HG03139 (cell line): ENCODE results near the gene SCAF1.

Experiments
- ATAC-seq: cut with Tn5 transposase; IDR thresholded peaks from one replicate; pipeline ENCODE4 v1.9.1; 2021; ENCODE audit not compliant: unreplicated experiment

The SCAF1 gene, protein sequence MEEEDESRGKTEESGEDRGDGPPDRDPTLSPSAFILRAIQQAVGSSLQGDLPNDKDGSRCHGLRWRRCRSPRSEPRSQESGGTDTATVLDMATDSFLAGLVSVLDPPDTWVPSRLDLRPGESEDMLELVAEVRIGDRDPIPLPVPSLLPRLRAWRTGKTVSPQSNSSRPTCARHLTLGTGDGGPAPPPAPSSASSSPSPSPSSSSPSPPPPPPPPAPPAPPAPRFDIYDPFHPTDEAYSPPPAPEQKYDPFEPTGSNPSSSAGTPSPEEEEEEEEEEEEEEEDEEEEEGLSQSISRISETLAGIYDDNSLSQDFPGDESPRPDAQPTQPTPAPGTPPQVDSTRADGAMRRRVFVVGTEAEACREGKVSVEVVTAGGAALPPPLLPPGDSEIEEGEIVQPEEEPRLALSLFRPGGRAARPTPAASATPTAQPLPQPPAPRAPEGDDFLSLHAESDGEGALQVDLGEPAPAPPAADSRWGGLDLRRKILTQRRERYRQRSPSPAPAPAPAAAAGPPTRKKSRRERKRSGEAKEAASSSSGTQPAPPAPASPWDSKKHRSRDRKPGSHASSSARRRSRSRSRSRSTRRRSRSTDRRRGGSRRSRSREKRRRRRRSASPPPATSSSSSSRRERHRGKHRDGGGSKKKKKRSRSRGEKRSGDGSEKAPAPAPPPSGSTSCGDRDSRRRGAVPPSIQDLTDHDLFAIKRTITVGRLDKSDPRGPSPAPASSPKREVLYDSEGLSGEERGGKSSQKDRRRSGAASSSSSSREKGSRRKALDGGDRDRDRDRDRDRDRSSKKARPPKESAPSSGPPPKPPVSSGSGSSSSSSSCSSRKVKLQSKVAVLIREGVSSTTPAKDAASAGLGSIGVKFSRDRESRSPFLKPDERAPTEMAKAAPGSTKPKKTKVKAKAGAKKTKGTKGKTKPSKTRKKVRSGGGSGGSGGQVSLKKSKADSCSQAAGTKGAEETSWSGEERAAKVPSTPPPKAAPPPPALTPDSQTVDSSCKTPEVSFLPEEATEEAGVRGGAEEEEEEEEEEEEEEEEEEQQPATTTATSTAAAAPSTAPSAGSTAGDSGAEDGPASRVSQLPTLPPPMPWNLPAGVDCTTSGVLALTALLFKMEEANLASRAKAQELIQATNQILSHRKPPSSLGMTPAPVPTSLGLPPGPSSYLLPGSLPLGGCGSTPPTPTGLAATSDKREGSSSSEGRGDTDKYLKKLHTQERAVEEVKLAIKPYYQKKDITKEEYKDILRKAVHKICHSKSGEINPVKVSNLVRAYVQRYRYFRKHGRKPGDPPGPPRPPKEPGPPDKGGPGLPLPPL

DNA sequence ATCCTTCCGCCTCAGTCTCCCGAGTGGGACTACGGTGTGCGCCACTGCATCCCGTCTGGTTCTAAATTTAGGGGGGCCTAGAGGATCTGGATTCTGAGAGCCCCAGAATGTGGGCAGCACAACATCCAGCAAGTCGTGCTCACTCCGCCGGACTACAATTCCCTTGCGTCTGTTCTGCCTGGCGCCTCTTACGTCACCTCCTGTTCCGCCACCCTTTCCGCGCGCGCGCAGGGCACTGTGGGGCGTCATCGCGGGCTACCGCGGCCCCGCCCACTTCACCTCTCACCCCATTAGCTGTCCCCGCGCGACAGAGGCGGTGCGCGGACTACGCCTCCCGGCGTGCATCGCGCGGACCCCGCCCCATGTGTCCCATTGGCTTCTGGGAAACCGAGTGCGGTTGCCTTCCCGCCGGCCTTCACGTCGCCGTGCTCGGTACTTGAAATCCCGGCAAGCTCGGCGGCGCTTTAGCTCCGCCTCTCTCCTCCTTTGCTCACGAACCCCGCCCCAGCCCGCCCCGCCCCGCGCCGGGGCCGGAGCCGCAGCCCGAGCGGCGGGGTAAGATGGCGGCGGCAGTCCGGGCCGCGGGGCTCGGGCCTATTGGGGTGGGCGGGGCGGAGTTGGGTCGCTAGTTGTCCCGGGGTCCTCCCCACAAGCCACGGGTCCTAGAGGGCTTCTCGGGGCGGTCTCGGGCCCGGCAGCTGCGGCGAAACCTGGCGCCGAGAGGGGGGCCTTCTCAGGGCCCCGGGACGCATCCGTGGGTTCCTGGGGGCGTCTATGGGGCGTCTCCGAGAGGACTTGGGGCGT, at the start of gene SCAF1:
TSS of gene SCAF1 (plus strand) at position 522 of the 804 bp plus-strand sequence. CDS start 2,818 bp downstream, outside the sequence.
- ATAC-seq = peak; percentile 48

DNA sequence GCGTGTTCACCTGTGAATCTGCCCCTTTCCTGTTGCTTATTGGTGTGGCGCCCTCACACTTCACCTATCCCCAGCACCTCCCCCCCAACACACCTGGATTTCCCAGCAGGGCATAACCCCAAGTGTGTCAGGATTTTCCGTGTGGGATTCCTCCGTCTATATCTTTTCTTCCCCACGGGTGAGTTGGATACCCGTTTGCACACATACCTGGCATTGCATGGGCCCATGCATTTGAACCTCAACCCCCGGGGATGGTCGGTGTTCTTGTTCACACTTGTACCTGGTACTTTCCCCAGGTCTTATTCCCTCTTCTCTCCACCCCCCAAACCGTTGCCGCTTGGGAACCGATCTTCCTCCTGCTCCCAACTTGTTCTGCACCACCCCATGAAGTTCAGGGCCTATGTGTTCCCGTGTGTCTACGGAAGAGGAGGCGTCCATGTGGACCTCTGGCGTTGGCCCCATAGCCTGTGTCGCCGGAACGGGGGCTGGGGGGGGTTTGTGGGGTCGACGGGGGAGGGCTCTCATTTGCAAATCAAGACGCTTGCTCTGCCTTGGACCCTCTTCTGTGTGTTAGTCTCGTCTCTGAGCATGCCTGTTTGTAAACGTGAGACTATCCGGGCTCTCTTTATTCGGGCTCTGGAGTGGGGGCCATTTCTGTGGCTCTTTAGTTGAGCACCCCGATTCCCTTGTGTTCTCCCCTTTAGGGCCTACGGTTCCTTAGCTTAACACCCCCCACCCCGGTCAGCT, 49.4 kb upstream of the SCAF1 start:
- ATAC-seq = no peak

DNA sequence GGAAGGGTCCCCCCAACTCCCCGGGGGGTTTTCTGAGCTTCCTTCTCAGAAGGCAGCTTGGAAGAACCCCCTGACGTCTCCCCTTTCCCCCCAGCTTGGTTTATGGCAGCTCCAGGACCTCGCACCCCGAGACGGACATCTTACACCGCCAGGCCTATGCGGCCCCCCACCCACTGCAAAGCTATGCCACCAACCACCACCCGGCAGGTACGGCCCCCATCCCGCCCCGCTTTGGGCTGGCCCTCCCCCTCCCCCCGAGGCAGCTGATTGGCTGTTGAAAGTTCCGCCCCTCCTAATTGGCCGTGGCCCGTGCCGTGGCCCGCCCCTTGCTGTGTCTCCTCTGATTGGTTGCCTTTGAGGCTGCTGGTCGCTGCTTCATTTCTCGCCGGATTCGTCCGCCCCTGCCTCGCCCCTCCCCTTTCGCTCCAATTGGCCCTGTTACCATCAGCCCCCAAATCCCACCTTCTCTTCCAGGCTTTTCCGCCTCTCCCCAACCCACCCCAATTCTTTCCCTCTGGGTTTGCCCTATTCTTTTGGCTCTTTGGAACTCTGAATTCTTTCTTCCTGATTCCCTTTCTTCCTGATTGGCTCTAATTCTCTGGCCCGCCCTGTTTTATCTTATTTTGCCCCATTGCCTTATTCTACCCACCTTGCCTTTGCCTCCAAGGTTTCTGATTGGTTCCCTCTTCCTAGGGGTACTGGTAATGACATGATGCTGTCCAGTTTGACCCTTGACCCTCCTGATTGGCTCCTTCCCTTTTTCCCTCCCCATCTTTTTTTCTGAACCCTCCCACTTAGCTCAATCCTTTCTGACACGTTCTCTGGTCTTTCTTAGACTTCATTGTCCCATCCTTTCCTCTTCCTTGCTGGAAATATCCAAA, 48.5 kb upstream of the SCAF1 start:
- peak; percentile 48 for ATAC-seq

DNA sequence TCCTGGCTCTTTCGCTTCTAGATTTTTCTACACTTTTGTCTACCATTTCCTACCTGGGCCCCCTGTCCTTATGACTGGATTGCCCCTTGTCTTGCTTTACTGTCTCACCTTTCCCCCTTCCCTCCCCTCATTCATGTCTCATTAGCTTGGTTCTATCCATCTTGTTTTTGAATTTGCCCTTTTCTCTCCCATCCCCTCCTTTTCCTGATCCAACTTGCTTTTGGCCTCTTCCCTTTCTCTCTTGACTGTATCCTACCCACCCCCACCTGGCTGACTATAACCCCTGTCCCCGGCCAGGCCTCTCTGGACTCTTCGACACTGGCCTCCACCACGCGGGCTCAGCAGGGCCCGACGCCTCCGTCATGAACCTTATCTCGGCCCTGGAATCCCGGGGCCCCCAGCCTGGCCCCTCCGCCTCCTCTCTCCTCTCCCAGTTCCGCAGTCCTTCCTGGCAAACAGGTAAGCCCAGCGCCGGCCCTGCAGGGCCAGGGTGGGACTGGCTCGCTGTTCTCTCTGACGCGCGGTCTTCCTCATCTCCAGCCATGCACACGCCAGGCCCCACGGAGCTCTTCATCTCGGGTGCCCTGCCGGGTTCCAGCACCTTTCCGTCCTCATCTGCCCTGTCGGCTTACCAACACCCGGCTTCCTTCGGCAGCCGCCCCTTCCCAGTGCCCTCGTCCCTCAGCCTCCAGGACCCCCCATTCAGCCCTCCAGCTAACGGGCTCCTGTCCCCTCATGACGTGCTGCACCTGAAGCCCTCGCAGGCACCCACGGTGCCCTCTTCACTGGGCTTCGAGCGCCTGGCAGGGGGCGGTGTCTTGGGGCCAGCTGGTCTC, 47.6 kb upstream of the SCAF1 start:
- ATAC-seq = no peak

DNA sequence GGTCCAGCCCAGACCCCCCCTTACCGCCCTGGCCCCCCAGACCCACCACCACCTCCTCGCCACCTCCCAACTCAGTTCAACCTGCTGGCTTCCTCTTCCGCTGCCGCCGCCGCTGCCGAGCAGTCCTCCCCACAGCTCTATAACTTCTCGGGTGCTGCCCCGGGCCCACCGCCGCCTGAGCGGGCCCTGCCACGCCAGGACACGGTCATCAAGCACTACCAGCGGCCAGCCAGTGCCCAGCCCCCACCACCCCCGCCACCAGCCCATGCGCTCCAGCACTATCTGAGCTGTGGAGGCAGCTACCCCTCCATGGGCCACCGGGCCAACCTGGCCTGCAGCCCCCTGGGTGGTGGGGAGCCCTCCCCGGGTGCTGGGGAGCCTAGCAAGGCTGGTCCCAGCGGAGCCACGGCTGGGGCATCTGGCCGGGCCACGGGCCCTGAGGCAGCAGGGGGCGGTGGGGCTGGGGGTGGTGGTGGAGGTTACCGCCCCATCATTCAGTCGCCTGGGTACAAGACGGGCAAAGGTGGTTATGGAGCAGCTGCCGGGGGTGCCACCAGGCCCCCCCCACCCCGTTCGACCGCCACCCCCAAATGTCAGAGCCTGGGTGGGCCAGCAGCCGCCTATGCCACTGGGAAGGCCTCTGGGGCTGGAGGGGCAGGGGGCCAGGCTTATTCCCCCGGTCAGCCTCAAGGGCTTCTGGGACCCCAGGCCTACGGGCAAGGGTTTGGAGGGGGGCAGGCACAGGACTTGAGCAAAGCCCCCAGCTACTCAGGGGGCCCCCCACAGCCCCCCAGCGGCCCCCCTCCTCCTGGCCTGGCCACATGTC, 46.8 kb upstream of the SCAF1 start:
- no peak for ATAC-seq

DNA sequence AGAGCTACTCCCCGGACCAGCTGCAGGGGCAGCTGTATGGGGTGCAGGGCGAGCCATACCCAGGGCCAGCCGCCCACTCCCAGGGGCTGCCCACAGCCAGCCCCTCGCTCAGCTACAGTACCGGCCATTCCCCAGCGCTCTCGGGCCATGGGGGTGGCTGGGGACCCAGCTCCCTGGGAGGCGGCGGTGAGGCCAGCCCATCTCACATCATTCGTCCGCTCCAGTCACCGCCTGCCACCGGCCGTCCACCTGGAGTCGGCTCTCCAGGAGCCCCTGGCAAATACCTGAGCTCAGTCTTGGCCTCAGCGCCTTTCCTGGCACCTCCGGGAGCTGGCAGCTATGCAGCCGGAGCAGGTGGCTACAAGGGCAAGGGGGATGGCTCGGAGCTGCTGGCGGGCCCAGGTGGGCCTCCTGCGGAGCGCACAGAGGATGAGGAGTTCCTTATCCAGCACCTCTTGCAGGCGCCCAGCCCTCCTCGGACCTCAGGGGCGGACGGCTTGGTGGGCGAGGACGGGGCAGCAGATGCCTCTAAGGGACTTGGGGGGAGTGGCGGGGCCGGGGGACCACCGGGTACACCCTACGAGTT, 46.1 kb upstream of the SCAF1 start:
- no peak for ATAC-seq

DNA sequence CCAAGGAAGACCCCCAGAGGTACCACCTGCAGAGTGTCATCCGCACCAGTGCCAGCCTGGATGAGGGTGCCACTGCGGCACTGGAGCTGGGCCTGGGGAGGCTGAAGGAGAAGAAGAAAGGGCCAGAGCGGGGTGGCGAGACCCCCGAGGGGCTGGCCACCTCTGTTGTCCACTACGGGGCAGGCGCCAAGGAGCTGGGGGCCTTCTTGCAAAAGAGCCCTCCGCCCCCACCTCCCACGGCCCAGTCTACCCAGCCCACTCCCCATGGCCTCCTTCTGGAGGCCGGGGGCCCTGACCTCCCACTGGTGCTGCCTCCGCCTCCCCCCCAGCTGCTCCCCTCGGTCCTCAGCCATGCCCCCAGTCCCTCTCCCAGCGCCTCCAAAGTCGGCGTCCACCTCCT, 45.6 kb upstream of the SCAF1 start:
- no peak for ATAC-seq

DNA sequence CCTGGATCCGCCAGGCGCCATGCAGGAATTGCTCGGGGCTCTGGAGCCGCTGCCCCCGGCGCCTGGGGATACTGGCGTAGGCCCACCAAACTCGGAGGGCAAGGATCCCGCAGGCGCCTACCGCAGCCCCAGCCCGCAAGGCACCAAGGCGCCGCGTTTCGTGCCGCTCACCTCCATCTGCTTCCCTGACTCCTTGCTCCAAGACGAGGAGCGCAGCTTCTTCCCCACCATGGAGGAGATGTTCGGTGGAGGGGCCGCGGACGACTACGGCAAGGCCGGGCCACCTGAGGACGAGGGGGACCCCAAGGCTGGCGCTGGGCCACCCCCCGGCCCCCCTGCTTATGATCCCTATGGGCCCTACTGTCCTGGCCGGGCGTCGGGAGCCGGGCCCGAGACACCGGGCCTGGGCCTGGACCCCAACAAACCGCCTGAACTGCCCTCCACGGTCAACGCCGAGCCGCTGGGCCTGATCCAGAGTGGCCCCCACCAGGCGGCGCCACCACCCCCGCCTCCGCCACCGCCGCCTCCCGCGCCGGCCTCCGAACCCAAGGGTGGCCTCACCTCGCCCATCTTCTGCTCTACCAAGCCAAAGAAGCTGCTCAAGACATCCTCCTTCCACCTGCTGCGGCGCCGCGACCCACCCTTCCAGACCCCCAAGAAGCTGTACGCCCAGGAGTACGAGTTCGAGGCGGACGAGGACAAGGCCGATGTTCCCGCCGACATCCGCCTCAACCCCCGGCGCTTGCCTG, 44.9 kb upstream of the SCAF1 start:
- ATAC-seq = no peak

DNA sequence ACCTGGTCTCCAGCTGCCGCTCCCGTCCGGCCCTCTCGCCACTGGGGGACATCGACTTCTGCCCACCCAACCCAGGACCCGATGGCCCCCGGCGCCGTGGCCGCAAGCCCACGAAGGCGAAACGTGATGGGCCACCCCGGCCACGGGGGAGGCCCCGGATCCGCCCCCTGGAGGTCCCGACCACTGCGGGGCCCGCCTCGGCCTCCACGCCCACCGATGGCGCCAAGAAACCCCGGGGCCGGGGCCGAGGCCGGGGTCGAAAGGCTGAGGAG, 44.4 kb upstream of the SCAF1 start:
- ATAC-seq = no peak

DNA sequence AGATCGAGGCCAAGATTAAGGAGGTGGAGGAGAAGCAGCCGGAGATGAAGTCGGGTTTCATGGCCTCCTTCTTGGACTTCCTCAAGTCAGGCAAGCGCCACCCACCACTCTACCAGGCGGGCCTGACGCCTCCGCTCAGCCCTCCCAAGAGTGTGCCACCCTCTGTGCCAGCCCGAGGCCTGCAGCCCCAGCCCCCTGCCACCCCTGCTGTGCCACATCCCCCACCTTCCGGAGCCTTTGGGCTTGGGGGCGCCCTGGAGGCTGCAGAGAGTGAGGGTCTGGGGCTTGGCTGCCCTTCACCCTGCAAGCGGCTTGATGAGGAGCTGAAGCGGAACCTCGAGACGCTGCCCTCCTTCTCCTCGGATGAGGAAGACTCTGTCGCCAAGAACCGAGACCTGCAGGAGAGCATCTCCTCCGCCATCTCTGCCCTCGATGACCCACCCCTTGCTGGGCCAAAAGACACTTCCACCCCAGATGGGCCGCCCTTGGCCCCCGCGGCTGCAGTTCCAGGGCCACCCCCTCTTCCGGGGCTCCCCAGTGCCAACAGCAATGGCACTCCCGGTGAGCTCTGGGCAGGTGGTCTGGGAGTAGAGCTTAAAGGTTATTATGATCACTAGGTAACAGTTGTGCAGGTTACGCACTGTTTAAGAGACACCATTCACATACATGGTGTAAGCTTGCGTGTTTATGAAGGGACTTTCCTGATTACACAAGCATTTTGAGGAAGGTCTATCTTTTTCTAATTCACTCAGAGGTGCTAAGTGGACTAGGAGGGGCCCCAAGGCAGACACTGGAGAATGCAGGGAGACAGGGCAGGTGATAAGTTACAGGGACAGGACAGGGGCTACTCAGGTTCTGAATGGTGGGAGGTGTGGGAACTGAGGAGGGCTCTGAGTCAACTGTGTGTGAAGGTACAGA, 42.4 kb upstream of the SCAF1 start:
- no peak for ATAC-seq

DNA sequence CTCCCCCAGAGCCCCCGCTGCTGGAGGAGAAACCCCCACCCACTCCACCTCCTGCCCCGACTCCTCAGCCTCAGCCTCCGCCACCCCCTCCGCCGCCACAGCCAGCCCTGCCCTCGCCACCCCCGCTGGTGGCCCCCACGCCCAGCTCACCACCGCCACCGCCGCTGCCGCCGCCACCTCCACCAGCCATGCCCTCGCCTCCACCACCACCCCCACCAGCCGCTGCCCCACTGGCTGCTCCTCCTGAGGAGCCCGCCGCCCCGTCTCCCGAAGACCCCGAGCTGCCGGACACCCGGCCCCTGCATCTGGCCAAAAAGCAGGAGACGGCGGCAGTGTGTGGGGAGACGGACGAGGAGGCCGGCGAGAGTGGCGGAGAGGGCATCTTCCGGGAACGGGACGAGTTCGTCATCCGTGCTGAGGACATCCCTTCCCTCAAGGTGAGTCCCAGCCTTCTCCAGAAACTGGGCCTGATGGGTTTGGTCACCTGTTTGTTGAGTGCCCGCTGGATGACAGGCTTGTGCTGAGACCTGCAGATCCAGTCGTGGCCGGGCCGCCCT, 40.4 kb upstream of the SCAF1 start:
- ATAC-seq = no peak

DNA sequence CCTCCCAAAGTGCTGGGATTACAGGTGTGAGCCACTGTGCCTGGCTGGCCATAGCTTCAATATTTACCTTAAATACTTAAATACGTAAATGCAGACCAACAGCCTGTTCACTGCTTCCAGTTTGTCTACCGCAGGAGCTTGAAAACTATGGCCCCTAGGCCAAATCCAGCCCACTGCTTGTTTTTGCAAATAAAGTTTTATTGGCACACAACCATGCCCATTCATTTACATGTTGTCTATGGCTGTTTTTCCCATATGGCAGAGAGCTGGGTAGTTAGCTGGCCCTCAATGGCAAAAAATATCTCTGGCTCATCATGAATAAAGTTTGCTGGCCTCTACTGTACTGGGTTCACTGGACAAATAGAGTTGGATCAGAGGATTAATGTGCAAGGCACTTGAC, 39.2 kb upstream of the SCAF1 start:
- ATAC-seq = no peak

DNA sequence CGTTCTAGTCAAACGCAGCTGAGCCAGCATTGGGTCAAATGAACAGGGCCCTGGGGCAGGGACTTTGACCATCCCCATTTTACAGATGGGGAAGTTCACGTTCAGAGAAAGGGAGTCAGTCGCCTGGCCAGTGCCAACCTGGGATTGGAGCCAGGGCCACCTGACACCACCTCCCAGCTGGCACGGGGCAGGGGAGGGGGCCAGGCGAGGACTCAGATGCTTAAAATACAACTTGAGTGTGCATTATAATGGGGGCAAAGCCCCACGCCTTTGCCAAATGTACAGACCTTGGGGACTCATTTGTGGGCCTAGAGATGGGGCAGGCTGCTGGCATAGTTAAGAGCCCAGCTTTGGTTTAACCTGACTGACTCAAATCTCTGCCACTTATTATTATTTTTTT, 36.4 kb upstream of the SCAF1 start:
- ATAC-seq = no peak

DNA sequence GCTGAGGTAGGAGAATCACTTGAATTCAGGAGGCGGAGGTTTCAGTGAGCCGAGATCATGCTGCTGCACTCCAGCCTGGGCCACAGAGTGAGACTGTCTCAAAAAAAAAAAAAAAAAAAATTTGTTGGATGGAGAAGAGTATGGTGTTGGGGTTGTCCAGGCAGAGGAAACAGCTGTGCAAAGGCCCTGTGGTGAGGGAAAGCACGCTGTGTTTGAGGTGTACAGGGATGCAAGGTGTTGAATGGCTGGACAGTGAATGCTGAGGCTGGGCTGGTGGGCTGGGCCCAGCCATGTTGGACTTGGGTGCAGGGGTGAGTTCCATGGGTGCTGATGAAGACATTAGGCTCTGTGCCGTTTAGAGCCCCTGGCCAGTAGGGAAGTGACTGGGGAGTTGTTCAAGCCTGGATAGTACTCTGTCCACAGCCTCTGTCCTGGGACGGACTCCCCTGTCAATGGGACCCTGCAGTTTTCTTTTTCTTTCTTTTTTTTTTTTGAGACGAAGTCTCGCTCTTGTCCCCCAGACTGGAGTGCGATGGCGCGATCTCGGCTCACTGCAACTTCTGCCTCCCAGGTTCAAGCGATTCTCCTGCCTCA, 32.4 kb upstream of the SCAF1 start:
- no peak for ATAC-seq
